ENCODE data around the gene FSIP1. TPM values are rescaled to one million over a fixed set of nuclear protein-coding genes. Genes with fewer than 3 reads are reported as not detected.

FSIP1 gene
- polyA plus RNA-seq, 2 of the 4 experiments (the other 2 are of a cell fraction) = 0.71 to 0.93 TPM

DNA sequence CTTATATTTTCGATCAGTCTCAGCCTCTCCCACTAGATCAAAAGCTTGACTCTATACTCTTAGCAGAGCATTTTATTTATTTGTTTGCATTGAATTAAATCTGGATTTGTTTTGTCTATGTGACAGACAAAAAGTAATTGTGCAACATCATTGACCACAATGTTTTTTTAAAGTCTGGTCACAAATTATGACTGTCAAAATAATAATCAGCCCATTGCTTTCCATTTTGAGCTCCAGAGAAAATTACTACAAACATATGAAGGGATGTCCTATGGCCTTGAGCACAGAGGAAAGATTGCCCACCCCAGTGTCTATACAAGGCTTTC, 82.3 kb downstream of the FSIP1 start:
- no peak overlapping the region for H3K4me2 ChIP-seq
- POLR2A ChIA-PET = no interaction called here
- 84% methylated on average over 1 of the region's 1 CpG for WGBS (ENCODE audit: missing lambda C conversion rate)
- TF ChIP-seq HDAC2 (IDR thresholded peaks at IDR 0.05) (no peak), RNF2 (IDR thresholded peaks at IDR 0.05; ENCODE audit: borderline replicate concordance, low read depth) (no peak), MAZ (IDR thresholded peaks at IDR 0.05; ENCODE audit: borderline replicate concordance, low read depth, low read length) (no peak), KDM5A (IDR thresholded peaks at IDR 0.05) (no peak), EHMT2 (IDR thresholded peaks at IDR 0.05; ENCODE audit: low read depth) (no peak), SREBF2 (IDR thresholded peaks at IDR 0.05) (no peak), RARB (CRISPR knock-in tag; IDR thresholded peaks at IDR 0.05) (no peak), ZFP36 (IDR thresholded peaks at IDR 0.05; ENCODE audit: borderline replicate concordance, partially characterized antibody) (no peak), BHLHE40 (IDR thresholded peaks at IDR 0.05; ENCODE audit: low read depth, low read length) (no peak), TFCP2L1 (CRISPR knock-in tag; IDR thresholded peaks at IDR 0.05) (no peak), POLR2AphosphoS2 (conservative IDR thresholded peaks at IDR 0.05; ENCODE audit: low read length) (no peak), MAFK (IDR thresholded peaks at IDR 0.05; ENCODE audit: partially characterized antibody) (no peak), POLR2A (IDR thresholded peaks at IDR 0.05; ENCODE audit: low read length) (no peak), SMC3 (IDR thresholded peaks at IDR 0.05) (no peak)
- TF ChIP-seq, protein P1, sequence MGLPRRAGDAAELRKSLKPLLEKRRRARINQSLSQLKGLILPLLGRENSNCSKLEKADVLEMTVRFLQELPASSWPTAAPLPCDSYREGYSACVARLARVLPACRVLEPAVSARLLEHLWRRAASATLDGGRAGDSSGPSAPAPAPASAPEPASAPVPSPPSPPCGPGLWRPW (IDR thresholded peaks at IDR 0.05) = no peak
- TF ChIP-seq, protein P2, sequence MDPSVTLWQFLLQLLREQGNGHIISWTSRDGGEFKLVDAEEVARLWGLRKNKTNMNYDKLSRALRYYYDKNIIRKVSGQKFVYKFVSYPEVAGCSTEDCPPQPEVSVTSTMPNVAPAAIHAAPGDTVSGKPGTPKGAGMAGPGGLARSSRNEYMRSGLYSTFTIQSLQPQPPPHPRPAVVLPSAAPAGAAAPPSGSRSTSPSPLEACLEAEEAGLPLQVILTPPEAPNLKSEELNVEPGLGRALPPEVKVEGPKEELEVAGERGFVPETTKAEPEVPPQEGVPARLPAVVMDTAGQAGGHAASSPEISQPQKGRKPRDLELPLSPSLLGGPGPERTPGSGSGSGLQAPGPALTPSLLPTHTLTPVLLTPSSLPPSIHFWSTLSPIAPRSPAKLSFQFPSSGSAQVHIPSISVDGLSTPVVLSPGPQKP (IDR thresholded peaks at IDR 0.05; ENCODE audit: low read depth, low read length) = no peak
- TF ChIP-seq, protein P3, sequence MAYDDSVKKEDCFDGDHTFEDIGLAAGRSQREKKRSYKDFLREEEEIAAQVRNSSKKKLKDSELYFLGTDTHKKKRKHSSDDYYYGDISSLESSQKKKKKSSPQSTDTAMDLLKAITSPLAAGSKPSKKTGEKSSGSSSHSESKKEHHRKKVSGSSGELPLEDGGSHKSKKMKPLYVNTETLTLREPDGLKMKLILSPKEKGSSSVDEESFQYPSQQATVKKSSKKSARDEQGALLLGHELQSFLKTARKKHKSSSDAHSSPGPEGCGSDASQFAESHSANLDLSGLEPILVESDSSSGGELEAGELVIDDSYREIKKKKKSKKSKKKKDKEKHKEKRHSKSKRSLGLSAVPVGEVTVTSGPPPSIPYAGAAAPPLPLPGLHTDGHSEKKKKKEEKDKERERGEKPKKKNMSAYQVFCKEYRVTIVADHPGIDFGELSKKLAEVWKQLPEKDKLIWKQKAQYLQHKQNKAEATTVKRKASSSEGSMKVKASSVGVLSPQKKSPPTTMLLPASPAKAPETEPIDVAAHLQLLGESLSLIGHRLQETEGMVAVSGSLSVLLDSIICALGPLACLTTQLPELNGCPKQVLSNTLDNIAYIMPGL (CRISPR knock-in tag; IDR thresholded peaks at IDR 0.05; ENCODE audit: borderline replicate concordance) = no peak
- DNase-seq (ENCODE audit: low read depth in 1 of 2, low spot score in 1 of 2) (no peak), FAIRE-seq (no peak), ATAC-seq (no peak)
- no peak overlapping the region for H3K27ac ChIP-seq
- H3K9me3 ChIP-seq = no peaks in the 10 kb centered on the region
- no peaks in the 10 kb centered on the region for H3K4me1 ChIP-seq
- no peak overlapping the region for H3K4me3 ChIP-seq
- CTCF ChIA-PET = interaction anchor here (1.6 to 3.9 kb wide), 2 partner anchors 14 to 57 kb away, joined by 4 to 14 read pairs; no protein-coding TSS in a partner anchor

DNA sequence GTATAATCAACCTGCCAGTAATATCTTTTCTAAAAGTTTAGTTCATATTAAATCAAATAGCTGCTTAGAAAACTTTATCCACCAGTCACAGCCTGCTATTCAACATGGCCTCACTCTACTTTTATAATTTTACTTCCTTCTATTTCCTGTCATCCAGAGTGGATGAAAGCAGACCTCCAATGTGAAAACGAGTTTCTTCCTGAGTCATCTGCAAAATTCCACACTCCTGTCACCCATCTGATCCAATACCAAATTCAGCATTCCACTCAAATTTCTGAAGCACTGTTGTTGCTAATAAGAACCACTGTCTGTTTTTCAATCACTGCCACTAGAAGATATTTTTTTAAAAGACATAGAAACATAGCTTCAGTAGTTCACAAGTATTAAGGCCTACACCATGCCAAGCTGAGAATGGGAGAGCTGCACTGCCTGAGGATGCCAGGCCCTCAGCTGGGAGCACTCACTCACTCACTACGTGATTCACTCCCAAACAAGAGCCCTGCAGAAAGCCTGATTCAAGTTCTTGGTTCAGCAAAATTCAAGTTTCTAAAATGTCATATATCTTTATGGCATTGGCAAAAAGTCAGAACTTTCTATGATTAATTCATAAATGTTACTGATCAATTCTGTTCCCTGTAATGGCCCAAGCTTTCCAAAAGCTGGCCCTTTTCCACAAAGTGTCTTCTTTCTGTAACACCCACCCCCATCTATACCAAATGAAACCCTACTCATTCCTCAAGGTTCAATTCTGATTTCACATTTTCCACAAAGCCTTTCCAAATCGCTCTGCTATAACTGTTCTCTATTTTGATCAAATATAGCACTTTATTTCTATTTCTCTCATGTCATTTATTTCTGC, 82.9 kb downstream of the FSIP1 start:
- TF ChIP-seq JUNB (IDR thresholded peaks at IDR 0.05) (no peak), RNF2 (IDR thresholded peaks at IDR 0.05; ENCODE audit: borderline replicate concordance, low read depth) (no peak), RARB (CRISPR knock-in tag; IDR thresholded peaks at IDR 0.05) (no peak)
- FAIRE-seq = no peak
- no peak for DNase-seq (ENCODE audit: low read depth in 1 of 2, low spot score in 1 of 2)
- H3K4me2 ChIP-seq = no peak overlapping the region
- H3K27ac ChIP-seq = no peak overlapping the region
- no peak for ATAC-seq
- POLR2A ChIA-PET = no interaction called here
- H3K4me1 ChIP-seq = no peaks in the 10 kb centered on the region
- CTCF ChIA-PET = interaction anchor here (0.7 to 3.9 kb wide), 3 partner anchors 14 to 57 kb away, joined by 3 to 14 read pairs (median 4); no protein-coding TSS in a partner anchor
- WGBS (ENCODE audit: missing lambda C conversion rate) = 49% methylated on average over 3 of the region's 3 CpGs
- no peaks in the 10 kb centered on the region for H3K9me3 ChIP-seq
- no peak overlapping the region for H3K4me3 ChIP-seq
